RWPE1 (cell line): ENCODE measurements around the gene ZBTB17.

Experiments used
- CTCF ChIA-PET: fragments of 350-600 bp; sonication (Branson Sonifier 250); formaldehyde crosslinking; extraction: SDS; loops from one replicate; lab custom pipeline; 2021; lab: Yijun Ruan, JAX
- POLR2A ChIA-PET: fragments of 400-600 bp; formaldehyde crosslinking; extraction: SDS; loops from one replicate; lab custom pipeline; 2020; ENCODE audit warnings: antibody characterized with exemption; ENCODE audit not compliant: low non-redundant PET; lab: Yijun Ruan, JAX
- DNase-seq: peaks from one replicate; pipeline ENCODE4 v3.0.0; 2012; ENCODE audit warnings: low spot score
- H3K27ac ChIP-seq: fragments of 450-650 bp; 2 replicates; pipeline ENCODE4 v1.5.1; 2017
- TF ChIP-seq, protein P1 (sequence below): fragments of 450-650 bp; conservative IDR thresholded peaks from 2 replicates; pipeline ENCODE4 v1.5.1; 2017; ENCODE audit warnings: low read depth, mild to moderate bottlenecking

ZBTB17 gene

DNA sequence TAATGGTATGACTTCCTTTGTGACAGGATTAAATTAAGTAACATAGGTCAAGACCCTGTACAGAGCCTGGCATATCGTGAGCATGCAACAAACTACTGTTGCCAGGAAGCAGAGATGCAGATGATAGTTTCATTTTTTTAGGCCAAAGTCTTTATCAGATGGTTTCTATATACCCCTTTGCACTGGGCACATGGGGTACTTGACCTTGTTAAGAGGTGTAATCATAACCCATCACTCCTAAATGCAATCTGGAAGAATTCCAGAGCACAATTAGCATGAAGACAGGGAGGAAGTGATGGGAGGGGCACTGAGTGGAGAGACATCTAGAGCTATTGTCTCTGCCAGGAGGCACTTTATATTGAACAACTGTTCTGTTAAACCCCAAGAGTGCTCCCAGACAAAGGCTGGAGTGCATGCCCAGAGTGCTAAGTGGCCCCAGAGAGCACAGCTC is 22.1 kb downstream of the ZBTB17 start:
- CTCF ChIA-PET, result interaction anchor here (0.6 kb wide), 1 partner anchor 20 kb away, joined by 4 read pairs; no protein-coding TSS in a partner anchor
- H3K27ac ChIP-seq, result peak overlapping the region; percentile 100
- DNase-seq, result no peak
- TF ChIP-seq, protein P1, sequence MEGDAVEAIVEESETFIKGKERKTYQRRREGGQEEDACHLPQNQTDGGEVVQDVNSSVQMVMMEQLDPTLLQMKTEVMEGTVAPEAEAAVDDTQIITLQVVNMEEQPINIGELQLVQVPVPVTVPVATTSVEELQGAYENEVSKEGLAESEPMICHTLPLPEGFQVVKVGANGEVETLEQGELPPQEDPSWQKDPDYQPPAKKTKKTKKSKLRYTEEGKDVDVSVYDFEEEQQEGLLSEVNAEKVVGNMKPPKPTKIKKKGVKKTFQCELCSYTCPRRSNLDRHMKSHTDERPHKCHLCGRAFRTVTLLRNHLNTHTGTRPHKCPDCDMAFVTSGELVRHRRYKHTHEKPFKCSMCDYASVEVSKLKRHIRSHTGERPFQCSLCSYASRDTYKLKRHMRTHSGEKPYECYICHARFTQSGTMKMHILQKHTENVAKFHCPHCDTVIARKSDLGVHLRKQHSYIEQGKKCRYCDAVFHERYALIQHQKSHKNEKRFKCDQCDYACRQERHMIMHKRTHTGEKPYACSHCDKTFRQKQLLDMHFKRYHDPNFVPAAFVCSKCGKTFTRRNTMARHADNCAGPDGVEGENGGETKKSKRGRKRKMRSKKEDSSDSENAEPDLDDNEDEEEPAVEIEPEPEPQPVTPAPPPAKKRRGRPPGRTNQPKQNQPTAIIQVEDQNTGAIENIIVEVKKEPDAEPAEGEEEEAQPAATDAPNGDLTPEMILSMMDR, result no peak
- POLR2A ChIA-PET, result no interaction called here

DNA sequence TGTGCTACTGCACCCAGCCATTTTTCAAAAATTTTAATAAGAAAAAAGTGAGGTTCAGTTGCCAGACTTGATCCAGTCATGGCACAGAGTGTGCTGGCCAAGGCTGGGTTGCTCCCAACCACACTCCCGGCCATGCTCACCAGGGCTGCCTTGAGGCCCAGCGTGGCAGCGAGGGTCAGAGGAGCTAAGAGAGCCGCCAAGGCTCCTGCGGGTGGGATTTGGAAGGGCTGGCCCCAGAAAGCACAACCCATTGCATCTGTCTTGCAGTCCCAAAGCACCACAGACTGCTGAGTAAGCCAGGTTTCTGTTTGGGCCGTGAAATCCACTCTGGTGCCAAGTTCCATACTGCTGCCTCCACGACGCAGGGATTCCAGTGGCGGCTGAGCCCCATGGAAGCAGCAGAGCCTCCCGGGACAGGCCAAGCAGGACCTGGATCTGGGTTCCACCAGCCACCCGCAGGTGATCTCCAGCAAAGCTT is 22.6 kb downstream of the ZBTB17 start:
- POLR2A ChIA-PET, result no interaction called here
- CTCF ChIA-PET, result interaction anchor here (0.6 kb wide), 1 partner anchor 21 kb away, joined by 4 read pairs; no protein-coding TSS in a partner anchor
- no peak for DNase-seq
- H3K27ac ChIP-seq, result peak overlapping the region; percentile 100
- TF ChIP-seq, protein P1, result no peak

DNA sequence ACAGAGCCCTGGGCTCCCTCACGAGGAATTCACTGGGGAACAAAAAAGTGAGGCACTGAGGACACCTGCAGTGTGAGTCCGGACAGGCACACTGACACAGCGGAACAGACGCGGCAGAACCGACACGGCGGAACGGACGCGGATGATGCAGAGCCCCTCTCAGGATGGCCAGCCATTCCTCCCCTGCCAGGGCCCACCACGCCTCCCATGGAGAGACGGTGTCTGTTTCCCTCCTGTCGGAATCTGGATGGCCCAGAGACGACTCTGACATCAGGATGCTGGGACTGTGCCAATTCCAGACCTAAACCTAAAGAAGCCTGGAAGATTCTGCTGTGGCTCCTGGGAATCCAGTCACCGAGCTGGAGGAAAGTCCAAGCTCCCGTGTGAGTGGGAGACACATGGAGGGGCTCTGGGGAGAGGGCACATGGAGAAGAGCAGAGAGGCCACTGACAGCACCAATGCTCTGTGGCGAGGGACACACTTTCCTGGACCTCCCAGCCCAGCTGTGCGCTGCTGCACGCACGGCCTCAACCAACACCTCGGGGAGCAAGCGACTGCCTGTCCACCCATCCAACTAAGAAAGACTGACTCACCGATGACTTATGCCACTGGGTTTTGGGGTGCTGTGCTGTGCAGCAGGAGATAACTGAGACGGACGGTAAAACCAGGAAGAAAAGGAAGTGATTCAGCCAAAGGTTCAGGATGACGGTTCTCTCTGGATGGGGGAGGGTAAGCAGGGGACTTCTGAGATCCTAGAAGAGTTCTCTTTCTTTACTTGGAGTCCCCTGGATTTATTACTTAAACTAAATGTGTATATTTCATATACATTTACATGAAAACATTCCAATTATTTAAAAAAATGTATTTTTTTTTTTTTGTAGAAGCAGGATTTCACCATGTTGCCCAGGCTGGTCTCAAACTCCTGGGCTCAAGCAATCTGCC is 23.3 kb downstream of the ZBTB17 start:
- DNase-seq, result peak; percentile 96
- peak overlapping the region; percentile 100 for H3K27ac ChIP-seq
- TF ChIP-seq, protein P1, result no peak
- ChIA-PET CTCF (interaction anchor here (0.6 kb wide), 3 partner anchors 63 to 161 kb away, joined by 3 read pairs; no protein-coding TSS in a partner anchor), POLR2A (no interaction called here)

DNA sequence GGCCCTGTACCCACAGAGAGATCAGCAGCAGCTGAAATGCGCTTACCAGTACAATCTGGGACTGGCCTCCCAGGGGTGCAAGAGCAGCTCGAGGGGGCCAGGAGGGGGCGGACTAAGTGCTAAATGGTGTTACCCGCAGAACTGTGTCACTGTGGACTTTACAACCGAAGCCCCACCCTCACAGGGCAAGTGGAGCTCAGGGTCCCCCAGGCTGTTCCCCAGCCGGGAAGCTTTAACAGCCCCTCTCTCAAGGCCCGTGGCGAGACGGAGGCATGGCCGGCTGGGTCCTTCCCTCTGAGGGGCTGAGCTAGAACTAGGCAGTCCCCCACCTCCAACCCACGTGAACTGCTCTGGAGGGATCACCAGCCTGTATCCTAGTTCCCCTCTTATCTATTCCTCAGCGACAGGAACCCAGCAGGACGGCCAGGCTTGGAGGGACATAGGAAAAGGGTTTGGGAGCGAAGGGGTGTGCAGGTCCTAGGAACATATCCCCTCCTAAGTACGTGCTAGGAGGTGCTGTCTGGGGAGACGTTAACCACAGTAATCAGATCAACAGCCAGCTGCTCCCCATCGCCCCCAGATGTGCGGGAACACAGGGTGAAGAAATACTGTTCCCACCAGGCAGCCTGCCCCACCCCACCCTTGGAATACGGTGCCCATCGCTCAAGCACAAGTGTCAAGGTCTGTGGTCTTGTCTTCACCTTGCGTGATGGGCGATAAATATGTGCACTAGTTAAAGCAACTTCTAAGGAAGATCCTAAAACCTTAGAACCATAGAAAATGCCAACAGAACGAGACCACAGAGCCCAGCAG is 24.4 kb downstream of the ZBTB17 start:
- peak overlapping the region; percentile 100 for H3K27ac ChIP-seq
- ChIA-PET POLR2A (no interaction called here), CTCF (interaction anchor here (0.6 kb wide), 2 partner anchors 62 to 159 kb away, joined by 3 read pairs; no protein-coding TSS in a partner anchor)
- DNase-seq, result no peak
- TF ChIP-seq, protein P1, result no peak

DNA sequence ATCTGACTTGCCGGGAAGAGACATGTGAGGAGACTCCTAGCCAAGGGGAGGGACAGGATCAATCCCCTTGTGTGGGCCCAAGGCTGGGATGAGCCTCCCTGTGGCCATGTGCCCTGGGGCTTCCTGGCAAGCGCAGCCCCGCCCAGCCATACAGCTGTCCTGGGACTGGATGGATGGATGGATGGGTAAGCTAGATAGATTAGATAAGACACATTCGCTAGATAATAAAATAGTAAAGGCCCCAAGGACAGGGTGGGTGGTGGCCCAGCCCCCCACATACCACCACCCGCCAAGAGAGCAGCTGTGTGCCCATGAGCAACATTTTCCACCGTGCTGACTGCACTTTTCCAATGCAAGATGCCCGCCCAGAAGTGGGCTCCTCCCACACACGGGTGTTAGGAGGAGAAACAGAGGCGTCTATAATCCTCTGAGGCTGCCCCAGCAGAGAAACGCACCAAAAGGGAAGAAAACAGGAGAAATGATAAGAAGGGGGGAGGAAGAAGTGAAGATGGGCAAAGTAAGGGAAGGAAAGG is 25.1 kb downstream of the ZBTB17 start:
- ChIA-PET POLR2A (no interaction called here), CTCF (interaction anchor here (0.7 kb wide), 1 partner anchor 38 kb away, joined by 4 read pairs; no protein-coding TSS in a partner anchor)
- TF ChIP-seq, protein P1, result no peak

More for the DNA sequence above, 25.1 kb downstream of the ZBTB17 start:
- peak overlapping the region; percentile 100 for H3K27ac ChIP-seq
- DNase-seq, result no peak
